ENCODE measurements around the gene SETD1A.

SETD1A gene

DNA sequence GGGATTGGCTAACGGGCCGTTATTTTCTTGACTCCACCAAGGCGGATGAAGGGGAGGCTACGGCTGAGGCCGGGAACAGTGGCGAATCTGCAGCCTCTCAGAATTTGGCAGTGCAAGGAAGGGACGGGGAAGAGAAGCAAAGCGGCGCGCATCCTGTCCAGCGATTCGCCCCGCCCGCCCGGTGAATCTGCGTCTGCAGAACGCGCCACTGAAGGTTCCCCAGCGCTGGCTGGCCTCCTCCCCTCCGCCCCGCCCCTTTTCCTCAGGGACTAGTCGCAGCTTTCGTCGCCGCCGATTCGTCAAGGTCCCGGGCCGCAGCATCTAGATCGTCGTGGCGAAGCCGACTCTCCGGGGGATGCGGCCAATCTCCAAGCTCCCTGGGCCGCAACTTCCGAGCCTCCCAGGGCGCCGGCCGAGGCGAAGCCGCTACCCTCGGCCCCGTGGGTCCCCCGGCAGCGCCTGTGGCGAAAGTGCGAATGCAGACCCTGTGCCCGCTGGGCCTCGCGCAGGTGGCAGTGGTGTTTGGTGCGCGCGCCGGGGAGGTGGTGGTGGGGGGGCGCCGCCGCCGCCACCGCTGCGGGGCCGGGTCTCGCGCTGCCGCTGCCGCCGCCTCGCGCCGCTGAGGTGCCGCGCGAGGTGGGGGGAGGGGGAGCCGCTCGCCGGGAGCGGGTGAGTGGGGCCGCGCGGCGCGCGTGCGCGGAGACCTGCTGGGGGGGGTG lies at the start of gene SETD1A:
TSS of gene SETD1A (plus strand) at position 299 of the 719 bp plus-strand sequence. CDS start 978 bp downstream, outside the sequence.
- DNase-seq, result peak; percentile 72 to 98 (median 93)

- no peak for DNase-seq
Measured at GRCh38 chr16:30910427-30911029, 47.0 kb upstream of the SETD1A start.

DNA sequence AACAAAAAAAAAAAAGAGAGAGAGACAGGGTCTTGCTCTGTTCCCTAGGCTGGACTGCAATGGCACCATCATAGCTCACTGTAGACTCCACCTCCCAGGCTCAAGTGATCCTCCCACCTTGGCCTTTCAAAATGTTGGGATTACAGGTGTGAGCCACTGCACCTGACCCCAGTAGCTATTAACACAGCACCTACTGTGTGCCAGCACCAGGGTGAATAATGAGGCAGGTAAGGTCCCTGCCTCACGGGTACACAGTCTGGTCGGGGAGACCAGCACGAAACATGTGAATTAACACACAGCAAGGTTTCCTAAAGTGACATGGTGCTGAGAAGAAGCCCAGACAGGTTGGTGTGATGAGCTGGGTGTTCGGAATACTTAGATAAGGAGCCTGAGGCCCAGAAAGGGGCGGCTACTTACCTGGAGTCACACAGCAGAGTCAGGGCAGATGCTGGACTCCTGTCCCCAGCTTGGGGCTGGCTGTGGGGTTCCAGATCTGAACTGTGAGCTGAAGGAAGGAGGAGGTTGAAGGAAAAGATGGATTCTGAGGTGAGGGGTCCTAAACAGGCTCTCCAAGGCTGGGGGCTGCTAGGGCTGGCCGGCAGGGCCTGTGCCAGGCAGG lies 44.7 kb upstream of the SETD1A start:
- no peak for DNase-seq

- DNase-seq, result no peak
Measured at GRCh38 chr16:30914830-30915229, 42.7 kb upstream of the SETD1A start.

- no peak for DNase-seq
Measured at GRCh38 chr16:30918614-30919013, 38.9 kb upstream of the SETD1A start.

DNA sequence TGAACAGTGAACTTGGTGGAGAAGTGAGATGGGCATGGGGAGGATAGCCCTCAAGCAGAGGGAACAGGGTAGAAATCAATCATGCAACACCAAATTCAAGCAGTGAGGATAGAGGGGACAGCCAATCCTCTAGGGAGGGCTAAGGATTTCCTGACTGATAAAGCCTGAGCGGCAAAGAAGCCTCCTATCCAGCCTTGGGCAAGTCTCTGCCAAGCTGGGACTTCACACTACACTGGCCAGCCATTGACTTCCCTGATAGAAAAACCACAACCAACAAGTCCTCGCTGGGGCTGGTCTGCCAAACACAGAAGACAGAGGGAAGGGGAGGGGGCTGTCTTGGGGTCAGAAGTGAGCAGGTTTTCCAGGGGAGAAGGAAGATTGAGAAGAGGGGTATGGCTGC lies 36.7 kb upstream of the SETD1A start:
- DNase-seq, result no peak

DNA sequence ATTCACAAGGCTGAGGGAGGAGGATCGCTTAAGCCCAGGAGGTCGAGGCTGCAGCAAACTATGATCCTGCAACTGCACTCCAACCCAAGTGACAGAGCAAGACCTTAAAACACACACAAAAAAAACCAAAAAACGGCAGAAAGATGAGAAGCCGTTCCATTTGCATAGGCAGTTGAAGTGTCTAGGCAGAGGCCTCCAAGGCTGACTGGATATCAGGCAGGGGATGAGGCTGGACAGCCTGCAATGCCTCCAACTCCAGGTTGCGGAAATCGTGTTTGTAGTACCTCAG lies 36.2 kb upstream of the SETD1A start:
- DNase-seq, result no peak

DNA sequence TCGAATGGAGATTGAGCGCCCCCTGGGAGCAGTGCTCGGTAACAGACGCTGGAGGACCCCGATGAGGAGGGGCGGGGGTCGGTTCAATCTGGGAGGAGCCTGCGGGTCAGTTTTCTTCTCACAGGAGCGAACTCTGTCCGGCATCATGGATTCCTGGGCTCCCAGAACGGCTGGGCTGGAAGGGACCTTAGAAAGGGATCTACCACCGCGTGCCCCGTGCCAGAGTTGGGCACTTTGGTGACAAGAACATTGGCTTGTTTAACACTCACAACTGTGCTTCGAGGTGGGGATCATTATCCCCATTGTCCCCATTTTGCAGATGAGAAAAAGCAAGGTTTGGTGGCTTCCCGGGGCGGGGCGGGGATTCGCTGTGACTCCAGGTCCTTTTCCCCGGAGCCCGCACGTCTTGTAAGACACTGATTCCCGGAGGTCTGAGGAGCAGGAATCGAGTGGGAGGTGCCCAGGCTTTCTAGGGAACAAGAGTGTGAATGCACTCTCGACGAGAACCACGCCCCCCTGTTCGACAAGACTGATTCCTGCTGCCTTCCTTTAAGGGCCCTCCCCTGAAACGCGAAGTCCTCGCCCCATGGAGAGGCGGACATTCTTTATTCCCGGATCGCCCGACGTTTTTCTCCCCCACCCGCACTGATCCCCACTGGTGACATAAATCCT lies 35.7 kb upstream of the SETD1A start:
- DNase-seq, result peak in 49 of 51 donors; percentile 36 to 89 (median 77)

- DNase-seq, result peak; percentile 88 to 100 (median 100)
Measured at GRCh38 chr16:30922420-30922959, 35.1 kb upstream of the SETD1A start.

GRCh38 chr16:30922960-30923535 lies 34.5 kb upstream of the SETD1A start:
- peak; percentile 82 to 100 (median 99) for DNase-seq

DNA sequence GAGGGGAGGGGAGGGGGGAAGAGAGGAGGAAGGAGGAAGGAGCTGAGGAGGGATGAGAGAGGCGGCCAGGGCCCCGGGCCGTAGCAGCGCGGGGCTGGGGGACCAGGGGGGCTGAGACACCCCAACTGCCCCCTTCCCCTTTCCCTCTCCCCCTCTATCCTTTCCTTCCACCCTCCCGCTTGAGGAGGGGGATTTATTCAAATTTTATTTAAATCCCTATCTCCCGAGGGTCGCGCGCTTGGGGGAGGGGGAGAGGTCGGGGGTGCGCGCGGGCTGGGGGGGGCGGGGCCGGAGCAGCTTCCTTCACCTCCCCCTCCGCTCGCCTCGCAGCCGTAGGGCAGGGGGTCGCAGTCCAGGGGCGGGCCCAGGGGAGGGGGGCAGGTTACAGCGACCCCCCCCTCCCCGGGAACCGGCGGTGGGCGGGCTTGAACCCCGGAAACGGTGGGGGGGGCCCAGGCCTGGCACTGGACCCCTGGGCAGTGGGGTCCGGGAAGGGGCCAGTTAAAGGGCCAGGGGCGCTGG lies 33.9 kb upstream of the SETD1A start, which contains the start of gene FBXL19:
TSS of gene FBXL19 (plus strand) at position 19 of the 522 bp plus-strand sequence. CDS start 2,183 bp downstream, outside the sequence.
- DNase-seq, result peak in 4 of 51 donors; percentile 34 to 50 (median 42)

DNA sequence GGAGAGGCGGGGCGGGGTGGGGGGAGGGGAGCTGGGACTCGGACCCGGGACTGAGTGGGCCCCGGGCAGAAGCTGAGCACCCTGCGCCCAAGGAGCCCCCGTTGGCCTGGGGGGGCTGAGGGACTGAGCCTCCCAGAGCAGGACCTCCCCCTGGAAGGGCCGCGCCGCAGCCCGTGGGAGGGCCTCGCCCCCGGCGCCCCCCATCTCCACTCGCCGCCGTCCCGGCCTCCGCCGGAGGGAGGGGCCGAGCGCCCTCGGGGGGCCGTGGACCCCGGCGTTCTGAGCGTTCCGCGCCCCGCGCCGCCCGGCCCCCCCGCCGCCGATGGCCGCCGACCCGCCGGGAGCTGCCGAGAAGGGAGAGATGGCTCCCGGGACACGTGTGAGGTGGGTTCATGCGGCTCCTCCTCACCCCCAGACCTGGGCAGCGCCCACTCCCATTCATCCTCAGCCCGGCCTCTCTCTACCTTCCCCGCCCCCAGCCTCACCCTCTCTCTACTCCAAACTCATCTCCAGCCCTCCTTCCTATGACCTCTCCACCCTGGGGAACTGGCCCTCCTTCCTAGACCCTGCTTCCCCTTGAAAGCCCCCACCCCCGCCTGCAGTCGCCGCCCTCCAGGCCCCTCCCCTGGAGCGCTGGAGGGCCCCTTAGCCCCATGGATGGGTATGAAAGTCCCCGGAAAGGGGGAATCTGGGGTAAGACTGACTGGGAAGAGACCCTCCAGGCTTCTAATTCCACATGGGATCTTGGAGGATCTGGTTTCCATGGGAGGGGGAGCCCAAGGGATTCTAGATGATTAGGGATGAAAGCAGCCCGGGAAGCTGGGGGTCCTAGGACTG lies 33.3 kb upstream of the SETD1A start:
- DNase-seq, result peak in 1 of 51 donors; percentile 12

GRCh38 chr16:30924913-30925631 lies 32.5 kb upstream of the SETD1A start:
- no peak for DNase-seq

- no peak for DNase-seq
Measured at GRCh38 chr16:30925632-30925987, 31.9 kb upstream of the SETD1A start.

DNA sequence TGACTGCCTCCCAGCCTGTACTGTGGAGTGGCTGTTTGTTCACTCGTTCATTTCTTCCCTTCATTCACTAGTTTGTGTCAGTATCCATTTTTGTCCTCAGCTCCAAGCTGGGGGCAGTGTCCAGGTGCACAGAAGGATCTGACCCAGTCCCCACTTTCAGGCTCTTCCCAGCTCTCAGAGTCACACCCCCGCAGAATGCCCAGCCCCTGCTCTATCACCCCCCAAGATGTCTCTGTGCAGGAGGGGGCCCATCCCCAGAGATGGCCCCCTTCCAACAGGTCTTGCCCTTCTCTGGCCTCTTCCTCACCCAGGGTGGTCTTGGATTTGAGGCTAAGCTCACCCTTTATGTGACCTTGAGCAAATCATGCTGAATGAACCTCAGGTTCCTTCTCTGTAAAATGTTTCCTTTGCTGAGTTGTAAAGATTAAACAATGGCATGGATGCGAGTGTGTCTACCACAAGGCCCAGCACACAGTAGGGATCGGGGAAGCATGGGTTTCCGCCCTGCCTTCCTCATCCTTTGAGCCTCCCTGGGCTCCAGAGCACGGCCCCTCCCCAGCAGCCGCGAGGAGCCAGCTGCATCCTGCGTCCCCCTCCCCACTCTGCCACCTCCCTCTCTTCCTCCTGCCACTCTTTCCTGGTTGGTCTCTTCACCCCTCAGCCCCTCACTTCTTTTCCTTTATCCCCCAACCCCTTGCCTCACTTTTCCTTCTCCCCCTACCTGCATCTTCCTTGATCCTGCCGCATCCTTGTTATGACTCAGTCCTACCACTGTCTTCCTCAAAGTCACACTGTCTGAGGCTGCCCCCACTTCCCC lies 31.4 kb upstream of the SETD1A start:
- DNase-seq, result no peak

DNA sequence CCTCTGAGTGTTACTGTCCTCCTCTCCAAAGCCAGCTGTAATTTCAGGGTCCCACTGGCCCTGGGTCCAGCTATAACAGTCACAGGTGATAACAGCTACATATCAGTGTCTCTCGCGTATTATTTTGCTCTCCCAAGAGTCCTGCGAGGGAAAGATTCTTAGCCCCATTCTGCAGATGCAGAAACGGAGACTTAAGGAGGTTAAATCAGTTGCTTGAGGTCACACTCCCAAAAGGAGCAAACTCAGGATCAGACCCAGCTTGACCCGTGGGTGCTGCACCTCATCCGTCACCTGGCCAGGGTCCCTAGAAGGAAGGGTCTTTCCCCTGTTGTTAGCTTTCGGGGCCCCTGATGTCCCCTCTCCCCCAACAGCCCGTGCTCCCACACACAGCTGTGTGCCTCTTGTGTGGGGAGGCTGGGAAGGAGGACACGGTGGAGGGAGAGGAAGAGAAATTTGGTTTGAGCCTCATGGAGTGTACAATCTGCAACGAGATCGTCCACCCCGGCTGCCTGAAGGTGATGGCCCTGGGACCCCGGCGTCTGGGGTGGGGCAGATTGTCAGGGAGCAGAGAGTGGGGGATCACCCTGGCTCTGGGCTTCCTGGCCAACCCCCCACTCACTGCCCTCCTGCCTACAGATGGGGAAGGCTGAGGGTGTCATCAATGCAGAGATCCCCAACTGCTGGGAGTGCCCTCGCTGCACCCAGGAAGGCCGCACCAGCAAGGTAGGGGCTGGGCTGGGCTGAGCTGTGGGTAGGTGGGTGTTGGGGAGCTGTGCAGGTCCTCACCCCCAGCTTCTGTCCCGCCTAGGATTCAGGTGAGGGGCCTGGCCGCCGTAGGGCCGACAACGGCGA lies 30.4 kb upstream of the SETD1A start:
- peak in 2 of 51 donors; percentile 34 to 40 for DNase-seq

DNA sequence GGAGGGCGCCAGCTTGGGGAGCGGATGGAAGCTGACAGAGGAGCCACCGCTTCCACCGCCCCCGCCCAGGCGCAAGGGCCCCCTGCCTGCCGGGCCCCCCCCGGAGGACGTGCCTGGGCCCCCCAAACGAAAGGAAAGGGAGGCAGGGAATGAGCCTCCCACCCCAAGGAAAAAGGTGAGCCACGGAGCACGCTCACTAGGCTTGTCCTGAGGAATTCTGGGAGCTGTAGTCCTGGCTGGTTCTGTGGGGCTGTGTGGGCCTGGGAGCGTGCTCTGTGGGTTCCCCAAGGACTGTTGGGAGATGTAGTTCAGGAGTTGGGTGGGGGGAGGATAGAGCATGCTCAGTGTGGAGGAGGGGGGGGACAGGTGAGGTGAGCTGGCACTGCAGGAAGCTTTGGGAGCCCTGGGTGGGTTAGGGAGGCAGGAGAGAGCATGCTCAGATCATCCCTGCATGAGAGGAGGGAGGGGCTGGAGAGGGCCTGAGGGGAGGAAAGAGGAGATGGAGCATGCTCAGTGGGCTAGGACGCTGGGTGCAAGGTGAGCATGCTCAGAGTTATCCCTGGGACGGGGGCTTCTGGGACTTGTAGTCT lies 29.7 kb upstream of the SETD1A start:
- DNase-seq, result peak in 37 of 51 donors; percentile 18 to 92 (median 61)

Measured in hypothalamus (tissue), 51 donors.